ENCODE measurements around the gene EXOC6. TPM values are rescaled to one million over a fixed set of nuclear protein-coding genes. Genes with fewer than 3 reads are reported as not detected.
A peak's percentile ranks its signal among the peaks of the same experiment; 100 is the strongest.

EXOC6 gene
- total and polyA plus RNA-seq, 2 of the 13 experiments (the other 11 are each of a cell fraction or from before 2014, with no cell fraction given): 22.2 to 29.2 TPM

DNA sequence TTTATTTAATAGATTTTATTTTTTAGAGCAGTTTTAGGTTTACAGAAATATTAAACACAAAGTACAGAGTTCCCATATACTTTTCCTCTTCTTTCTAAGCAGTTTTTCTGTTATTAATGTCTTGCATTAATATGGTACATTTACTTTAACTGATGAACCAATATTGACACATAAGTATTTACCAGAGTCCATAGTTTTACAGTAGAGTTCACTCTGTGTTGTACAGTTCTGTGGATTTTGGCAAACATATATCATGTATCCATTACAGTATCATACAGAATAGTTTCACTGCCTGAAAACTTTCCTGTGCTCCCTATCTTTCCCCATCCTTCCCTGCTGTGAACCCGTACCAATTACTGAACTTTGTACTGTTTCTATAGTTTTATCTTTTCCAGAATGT, 55.3 kb downstream of the EXOC6 start (continued):
- TF ChIP-seq ZNF451 (CRISPR knock-in tag; IDR thresholded peaks at IDR 0.05) (no peak), TEAD3 (CRISPR knock-in tag; optimal IDR thresholded peaks at IDR 0.05; ENCODE audit: borderline replicate concordance) (no peak), IKZF1 (IDR thresholded peaks at IDR 0.05) (no peak), ZNF883 (CRISPR knock-in tag; IDR thresholded peaks at IDR 0.05; ENCODE audit: not compliant biosample characterization) (no peak), CEBPB (IDR thresholded peaks at IDR 0.05; ENCODE audit: borderline replicate concordance, low read depth, low read length) (no peak), ZNF790 (CRISPR knock-in tag; IDR thresholded peaks at IDR 0.05; ENCODE audit: borderline replicate concordance) (no peak), EHMT2 (IDR thresholded peaks at IDR 0.05; ENCODE audit: borderline replicate concordance, low read depth, low read length) (no peak), ZBTB20 (CRISPR knock-in tag; IDR thresholded peaks at IDR 0.05; ENCODE audit: borderline replicate concordance, low read depth) (peak; percentile 61; the same call in 1 of the 2 replicates), SIX1 (CRISPR knock-in tag; IDR thresholded peaks at IDR 0.05; ENCODE audit: borderline replicate concordance) (no peak), ZNF33A (CRISPR knock-in tag; IDR thresholded peaks at IDR 0.05; ENCODE audit: borderline replicate concordance) (no peak), ZNF878 (CRISPR knock-in tag; IDR thresholded peaks at IDR 0.05) (no peak), TGIF2 (CRISPR knock-in tag; IDR thresholded peaks at IDR 0.05) (no peak), ZNF224 (CRISPR knock-in tag; IDR thresholded peaks at IDR 0.05) (no peak), ZNF652 (CRISPR knock-in tag; IDR thresholded peaks at IDR 0.05; ENCODE audit: borderline replicate concordance, low read depth) (no peak), NKX3-1 (CRISPR knock-in tag; IDR thresholded peaks at IDR 0.05) (no peak), ZNF263 (CRISPR knock-in tag; IDR thresholded peaks at IDR 0.05) (no peak)
- TF ChIP-seq, protein P1, sequence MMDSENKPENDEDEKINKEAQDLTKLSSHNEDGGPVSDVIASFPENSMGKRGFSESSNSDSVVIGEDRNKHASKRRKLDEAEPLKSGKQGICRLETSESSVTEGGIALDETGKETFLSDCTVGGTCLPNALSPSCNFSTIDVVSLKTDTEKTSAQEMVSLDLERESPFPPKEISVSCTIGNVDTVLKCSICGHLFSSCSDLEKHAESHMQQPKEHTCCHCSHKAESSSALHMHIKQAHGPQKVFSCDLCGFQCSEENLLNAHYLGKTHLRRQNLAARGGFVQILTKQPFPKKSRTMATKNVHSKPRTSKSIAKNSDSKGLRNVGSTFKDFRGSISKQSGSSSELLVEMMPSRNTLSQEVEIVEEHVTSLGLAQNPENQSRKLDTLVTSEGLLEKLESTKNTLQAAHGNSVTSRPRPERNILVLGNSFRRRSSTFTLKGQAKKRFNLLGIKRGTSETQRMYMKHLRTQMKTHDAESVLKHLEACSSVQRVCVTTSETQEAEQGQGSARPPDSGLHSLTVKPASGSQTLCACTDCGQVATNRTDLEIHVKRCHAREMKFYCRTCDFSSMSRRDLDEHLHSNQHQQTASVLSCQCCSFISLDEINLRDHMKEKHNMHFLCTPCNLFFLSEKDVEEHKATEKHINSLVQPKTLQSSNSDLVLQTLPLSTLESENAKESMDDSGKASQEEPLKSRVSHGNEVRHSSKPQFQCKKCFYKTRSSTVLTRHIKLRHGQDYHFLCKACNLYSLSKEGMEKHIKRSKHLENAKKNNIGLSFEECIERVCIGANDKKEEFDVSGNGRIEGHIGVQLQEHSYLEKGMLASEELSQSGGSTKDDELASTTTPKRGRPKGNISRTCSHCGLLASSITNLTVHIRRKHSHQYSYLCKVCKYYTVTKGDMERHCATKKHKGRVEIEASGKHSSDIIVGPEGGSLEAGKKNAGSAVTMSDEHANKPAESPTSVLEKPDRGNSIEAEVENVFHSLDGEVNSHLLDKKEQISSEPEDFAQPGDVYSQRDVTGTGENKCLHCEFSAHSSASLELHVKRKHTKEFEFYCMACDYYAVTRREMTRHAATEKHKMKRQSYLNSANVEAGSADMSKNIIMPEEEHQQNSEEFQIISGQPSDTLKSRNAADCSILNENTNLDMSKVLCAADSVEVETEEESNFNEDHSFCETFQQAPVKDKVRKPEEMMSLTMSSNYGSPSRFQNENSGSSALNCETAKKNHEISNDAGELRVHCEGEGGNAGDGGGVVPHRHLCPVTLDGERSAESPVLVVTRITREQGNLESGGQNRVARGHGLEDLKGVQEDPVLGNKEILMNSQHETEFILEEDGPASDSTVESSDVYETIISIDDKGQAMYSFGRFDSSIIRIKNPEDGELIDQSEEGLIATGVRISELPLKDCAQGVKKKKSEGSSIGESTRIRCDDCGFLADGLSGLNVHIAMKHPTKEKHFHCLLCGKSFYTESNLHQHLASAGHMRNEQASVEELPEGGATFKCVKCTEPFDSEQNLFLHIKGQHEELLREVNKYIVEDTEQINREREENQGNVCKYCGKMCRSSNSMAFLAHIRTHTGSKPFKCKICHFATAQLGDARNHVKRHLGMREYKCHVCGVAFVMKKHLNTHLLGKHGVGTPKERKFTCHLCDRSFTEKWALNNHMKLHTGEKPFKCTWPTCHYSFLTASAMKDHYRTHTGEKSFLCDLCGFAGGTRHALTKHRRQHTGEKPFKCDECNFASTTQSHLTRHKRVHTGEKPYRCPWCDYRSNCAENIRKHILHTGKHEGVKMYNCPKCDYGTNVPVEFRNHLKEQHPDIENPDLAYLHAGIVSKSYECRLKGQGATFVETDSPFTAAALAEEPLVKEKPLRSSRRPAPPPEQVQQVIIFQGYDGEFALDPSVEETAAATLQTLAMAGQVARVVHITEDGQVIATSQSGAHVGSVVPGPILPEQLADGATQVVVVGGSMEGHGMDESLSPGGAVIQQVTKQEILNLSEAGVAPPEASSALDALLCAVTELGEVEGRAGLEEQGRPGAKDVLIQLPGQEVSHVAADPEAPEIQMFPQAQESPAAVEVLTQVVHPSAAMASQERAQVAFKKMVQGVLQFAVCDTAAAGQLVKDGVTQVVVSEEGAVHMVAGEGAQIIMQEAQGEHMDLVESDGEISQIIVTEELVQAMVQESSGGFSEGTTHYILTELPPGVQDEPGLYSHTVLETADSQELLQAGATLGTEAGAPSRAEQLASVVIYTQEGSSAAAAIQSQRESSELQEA (CRISPR knock-in tag; IDR thresholded peaks at IDR 0.05; ENCODE audit: not compliant biosample characterization): no peak
- TF ChIP-seq, protein P2, sequence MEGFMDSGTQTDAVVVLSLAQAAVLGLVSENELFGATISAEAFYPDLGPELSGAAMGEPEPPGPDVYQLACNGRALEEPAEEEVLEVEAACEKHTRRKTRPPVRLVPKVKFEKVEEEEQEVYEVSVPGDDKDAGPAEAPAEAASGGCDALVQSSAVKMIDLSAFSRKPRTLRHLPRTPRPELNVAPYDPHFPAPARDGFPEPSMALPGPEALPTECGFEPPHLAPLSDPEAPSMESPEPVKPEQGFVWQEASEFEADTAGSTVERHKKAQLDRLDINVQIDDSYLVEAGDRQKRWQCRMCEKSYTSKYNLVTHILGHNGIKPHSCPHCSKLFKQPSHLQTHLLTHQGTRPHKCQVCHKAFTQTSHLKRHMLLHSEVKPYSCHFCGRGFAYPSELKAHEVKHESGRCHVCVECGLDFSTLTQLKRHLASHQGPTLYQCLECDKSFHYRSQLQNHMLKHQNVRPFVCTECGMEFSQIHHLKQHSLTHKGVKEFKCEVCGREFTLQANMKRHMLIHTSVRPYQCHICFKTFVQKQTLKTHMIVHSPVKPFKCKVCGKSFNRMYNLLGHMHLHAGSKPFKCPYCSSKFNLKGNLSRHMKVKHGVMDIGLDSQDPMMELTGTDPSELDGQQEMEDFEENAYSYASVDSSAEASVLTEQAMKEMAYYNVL (CRISPR knock-in tag; IDR thresholded peaks at IDR 0.05; ENCODE audit: borderline replicate concordance): no peak
